Activated CD8-positive, alpha-beta memory T cell treated with anti-CD3 and anti-CD28 coated beads, Interleukin-2, amount 50 U/mL, for 24 hours (primary cell): Measurements from ENCODE around the gene ADGRA3.
"Not testable (repeated sequence)": the region's sequence is repeated elsewhere in the genome, so short reads cannot be mapped to it uniquely, and the experiment has no call there.

Experiments
- DNase-seq: peaks from one replicate; pipeline ENCODE4 v3.0.0-alpha.2; 2020; ENCODE audit errors: extremely low read depth

ADGRA3 gene

DNA sequence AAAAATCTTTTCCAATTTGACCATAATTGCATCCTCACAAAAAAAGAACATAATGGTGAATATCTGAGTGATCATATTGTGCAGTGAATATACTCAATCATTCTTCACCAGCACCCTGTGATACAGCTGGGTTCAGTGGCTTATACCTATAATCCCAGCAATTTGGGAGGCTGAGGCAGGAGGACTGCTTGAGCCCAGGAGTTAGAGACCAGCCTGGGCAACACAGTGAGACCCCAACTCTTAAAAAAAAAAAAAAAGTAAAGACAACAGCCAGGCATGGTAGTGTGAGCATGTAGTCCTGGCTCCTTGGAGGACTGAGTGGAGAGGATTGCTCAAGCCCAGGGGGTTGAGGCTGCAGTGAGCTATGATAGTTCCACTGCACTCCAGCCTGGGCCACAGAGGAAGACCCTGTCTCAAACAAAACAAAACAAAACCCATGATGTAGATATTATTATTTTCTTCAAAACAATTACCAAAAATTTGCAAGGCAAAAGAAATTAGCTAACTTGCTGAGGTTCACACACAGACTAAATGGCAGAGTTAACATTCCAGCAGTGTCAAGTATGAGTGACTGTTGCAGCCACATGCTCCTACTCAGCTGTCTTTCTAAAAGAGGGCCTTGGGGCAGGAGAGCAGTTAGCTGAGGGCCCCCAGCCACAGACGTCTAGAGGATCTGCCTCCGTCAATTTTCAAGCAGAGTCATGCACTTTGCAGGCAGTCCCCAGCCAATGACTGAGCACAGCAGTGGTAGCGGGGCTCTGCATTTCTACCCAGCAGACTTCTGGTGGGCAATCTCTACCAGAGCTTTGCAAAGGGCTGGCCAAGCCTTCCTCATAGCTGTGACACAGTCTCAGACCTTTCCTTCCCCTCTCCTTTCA, 33.4 kb downstream of the ADGRA3 start:
- DNase-seq, result no peak

GRCh38 chr4:22480675-22481327, 35.1 kb downstream of the ADGRA3 start:
- DNase-seq, result no peak

GRCh38 chr4:22478426-22478825, 37.4 kb downstream of the ADGRA3 start:
- no peak for DNase-seq

DNA sequence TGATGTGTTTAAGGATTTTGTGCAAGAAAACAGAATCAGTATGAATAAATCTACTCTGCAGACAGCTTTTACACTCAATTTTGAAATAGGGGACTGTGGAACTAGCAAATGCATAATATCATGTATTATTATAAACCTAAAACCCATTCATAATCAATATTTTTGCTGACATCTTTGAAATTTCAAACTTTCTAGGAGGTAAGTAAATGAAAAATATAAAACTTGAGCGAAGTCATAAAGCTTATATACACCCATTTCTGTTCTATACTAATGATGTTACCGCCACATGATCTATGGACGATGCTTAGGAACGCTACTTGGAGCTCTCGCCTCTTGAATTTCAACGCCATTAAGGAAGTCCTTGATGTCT, 38.1 kb downstream of the ADGRA3 start:
- no peak for DNase-seq

DNA sequence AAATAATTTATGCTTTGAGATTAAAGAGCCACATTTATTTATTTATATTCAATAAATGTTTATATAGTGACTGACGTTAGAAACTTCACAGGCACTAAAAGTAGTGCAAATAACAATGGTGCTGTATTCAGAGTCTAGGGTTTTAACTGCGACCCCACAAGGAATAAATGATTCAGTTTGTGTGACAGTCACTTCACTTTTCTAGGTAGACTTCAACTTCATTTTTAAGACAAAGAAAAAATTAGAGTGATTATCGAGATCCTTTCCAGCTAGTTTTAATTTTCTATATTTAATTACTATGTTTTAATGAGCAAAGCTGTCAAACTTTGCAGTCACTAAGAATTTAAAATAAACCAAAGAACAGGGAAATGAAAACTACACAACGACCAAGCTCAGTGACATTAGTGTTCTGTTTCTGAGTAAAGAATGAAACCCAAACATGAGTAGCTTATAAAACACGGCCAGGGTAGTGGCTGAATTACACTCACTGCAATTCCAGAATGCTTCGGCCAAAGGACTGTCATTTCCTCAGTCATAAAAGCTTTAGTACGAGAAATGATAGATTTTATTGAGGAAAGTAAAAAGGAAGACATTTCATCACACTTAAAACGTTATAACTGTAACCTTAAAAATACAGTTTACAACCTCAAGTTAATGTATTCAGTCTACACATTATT, 38.6 kb downstream of the ADGRA3 start:
- no peak for DNase-seq

DNA sequence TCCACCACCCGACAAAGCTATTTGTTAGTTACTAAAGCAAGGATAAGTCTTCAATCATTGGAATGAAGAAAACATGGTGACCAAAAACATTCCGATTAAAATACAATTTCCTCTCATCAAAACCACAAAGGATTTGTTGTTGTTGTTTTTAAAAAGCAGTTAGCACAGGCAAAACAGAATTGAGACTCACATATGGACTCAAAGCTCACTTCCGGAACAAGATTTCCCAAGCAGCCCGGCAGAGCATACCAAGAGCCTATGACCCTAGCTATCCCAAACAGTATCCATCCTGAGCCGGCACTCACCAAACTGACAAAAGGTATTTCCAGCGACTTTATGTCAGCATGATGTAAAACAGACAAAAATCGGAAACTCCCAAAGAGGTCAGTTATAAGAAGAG, 39.9 kb downstream of the ADGRA3 start:
- no peak for DNase-seq

DNA sequence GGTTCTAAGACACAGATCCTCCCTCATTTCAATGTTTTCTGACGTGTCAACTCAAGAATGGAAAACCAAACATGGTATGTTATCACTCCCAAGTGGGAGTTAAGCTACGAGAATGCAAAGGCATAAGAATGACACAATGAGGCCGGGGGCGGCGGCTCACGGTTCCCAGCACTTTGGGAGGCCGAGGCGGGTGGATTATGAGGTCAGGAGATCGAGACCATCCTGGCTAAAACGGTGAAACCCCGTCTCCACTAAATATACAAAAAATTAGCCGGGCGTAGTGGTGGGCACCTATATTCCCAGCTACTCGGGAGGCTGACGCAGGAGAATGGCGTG, 40.6 kb downstream of the ADGRA3 start:
- not testable (repeated sequence) for DNase-seq

- DNase-seq, result no peak
Measured at GRCh38 chr4:22474636-22475310, 41.1 kb downstream of the ADGRA3 start.

GRCh38 chr4:22473268-22473667, 42.6 kb downstream of the ADGRA3 start:
- no peak for DNase-seq

GRCh38 chr4:22471999-22472461, 43.8 kb downstream of the ADGRA3 start:
- DNase-seq, result no peak

DNA sequence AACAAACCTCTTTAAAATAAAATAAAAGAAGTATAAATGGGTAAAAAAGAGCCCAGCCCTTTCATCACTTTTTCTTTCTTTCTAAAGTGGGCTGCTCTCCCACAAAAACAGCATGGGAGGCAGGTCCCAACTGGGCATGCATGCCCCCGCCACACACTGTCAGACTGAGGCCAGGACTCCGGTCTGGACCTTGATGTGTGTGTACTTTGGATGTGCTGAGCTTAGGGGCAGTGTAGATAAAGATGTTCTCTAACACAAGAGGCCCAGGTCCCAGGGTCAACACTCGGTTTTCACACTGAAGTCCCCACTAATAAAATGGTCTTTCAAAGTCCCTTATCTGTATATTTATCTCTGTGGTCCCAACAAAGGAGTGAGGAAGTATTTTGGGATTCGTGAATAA, 44.4 kb downstream of the ADGRA3 start:
- no peak for DNase-seq

DNA sequence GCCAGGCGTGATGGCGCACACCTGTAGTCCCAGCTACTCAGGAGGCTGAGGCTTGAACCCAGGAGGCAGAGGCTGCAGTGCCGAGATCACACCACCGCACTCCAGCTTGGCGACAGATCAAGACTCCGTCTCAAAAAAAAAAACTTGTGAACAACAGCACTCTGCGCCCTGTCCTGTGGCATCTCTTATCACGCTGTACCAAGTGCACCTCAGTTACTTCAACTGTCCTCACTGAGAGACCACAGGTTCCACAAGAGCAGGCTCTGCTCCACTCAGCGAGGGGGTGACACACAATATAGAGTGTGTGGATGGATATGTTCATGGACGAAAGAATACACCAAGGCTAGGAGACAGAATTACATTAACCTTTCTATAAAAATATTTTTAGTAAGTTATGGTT, 49.3 kb downstream of the ADGRA3 start:
- no peak for DNase-seq

DNA sequence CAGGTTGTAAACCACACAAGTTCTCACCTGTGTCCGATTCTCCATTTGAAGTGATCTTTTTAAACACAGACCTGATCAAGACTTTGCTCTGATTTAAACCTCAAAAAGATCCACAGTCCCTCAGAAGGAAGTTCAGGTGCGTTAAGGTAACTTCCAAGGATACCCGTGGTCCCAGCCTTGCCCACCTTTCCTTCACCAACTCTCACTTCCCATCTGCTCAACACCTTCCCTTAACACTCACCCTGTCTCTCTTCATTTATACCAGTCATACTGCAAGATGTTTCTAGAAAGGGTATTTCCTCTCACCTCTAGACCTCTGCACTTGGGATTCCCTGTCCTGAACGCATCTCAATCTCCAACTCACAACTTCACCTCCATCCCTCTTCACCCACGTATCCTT, 49.9 kb downstream of the ADGRA3 start:
- no peak for DNase-seq

DNA sequence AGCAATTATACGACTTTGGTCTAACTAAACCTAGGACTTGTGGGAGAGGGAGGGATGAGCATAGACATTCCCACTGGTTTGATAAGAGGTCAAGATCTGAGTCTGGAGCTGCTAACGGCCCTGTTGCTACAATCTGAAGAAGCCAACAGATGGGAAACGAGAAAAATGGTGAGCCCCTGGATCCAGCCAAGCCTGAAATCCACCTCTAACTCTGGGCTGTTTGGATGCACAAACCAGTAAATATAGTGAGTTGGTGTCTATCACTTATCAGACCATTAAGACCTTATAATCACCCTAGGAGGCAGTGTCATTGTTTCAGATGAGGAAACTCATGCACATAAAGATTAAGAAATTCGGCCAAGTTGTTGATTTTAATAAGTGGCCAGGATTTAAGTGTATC, 50.5 kb downstream of the ADGRA3 start:
- no peak for DNase-seq

DNA sequence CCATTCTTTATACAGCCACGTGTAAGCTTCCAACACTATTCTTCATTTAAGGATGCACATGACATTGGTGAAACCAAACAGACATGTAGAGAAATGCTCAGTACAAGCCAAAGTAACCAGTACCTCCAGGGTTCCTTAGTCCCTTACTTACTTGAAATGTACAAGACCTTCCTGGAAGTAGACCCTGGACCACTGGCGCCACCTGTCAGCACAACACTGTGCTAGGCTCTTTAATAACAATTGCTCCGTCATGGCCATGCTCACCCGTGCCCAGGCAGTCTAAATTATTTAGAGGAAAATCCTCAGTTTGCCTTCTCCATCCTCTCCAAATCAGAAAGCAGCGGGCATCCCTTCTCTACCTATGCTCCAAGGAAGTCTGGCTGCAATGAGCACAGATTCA, 52.7 kb downstream of the ADGRA3 start:
- DNase-seq, result no peak

DNA sequence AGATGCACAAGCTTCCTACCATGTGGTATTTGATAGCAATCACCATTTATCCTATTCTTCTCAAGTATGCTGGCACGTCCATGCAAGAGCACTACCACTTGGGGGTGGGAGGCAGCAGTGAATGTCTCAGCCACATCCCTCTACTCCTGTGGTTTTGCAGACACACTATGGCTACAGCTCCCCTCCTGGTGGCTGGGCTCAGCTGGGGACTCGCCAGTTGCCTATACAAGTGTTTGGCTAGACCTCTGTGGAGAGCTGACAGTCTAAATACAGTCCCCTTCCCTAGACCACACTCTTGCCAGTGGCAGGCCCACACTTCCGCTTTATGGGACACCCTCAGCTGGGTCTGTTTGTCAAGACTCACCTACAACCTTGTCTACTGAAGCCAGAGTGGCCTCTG, 53.2 kb downstream of the ADGRA3 start:
- no peak for DNase-seq

GRCh38 chr4:22460266-22460665, 55.6 kb downstream of the ADGRA3 start:
- DNase-seq, result no peak

DNA sequence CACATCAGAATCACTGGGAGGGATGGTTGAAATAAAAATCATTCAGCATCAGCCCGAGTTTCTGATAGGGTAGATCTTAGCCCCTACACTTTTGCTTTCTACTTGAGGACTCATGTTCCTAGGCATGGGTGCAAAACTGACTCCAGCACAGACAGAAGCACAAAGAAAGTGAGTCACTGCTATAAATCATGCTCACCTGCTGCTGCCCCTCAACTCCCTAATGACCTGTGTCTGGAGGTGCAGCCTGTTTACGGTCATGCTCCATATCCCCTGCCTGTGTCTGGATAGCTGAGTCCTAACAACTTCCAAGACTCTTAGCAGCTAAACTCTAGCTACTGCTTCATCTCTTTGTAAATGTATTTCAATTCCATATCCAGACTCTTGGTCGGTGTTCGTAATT, 57.8 kb downstream of the ADGRA3 start:
- DNase-seq, result no peak

DNA sequence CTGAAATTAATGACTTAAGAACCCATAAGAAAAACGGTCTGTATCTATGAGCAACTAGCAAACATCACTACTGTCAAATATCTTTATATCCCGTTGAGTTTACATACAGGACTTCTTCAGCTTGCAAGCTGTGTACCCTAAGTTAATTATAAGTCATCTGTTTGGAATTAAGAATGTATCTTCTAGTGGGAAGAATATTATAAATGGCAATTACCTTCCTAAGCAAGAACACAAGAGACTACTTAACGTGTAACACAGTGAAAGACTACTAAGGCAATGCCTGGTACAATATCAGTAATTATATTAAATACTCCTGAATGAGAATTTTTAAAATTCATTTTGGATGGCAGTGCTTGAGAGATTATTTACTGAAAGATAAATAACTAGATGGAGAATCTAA, 58.5 kb downstream of the ADGRA3 start:
- DNase-seq, result no peak

DNA sequence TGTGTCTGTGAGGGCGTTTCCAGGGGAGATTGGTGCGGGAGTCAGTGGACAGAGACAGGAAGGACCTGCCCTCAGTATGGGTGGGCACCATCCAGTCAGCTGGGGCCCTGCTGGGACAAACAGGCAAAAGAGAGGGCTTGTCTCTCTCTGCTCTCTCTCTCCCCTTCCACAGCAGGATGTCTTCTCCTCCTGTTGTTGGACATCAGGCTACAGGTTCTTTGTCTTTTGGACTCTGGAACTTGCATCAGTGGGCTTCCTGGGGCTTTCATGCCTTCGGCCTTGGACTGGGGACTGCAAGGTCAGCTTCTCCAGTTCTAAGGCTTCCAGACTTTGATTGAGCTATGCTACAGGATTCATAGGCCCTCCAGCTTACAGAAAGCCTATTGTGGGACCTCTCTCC, 59.6 kb downstream of the ADGRA3 start:
- DNase-seq, result no peak

DNA sequence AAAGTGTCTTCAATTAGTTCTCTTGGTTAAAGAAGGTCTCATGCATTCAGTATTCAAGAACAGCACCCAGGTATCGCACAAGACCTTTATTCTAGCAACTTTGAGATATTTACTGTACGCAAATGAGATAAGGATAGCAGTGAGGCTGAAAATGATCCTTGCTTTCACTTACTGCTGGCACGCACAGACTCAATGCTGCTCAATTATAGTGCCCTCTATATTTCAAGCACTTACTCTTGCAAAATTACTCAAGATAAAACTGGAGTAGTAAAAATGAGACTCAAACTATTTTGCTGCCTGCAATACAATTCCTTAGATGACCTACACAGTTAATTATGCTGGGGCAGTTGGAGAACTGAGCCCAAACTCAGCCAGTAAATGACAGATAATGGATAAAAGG, 60.9 kb downstream of the ADGRA3 start:
- DNase-seq, result no peak

DNA sequence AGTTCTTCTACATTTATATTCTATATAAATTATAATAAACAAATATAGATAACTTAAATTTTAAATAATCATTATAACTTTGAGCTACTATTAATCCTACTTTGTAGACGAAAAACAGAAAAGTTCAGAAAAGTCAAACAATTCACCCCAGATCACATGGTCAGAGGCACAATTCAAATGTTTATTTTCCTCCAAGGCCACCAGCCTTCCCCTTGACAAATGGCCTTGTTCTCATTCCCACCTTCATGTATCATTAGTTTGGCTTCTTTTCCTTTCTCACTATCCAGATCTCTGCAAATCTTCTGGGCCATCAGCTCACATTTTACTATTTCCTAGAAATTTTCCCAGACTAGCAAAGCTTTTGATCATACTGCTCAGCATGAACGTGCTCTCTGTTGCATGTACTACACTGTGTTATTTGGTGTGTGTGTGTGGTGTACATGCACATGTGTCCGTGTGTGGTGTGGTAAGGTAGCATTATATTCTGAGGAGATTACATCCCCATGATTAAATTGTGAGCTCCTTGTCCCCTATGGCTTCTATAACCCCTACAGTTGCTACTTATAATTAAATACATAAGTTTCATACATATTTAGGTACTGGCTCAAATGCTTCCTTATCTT, 61.5 kb downstream of the ADGRA3 start:
- DNase-seq, result no peak
